GM23338 (cell line): ENCODE results near the gene FOXB2. TPM values are rescaled to one million over a fixed set of nuclear protein-coding genes. Genes with fewer than 3 reads are reported as not detected.

Experiments
- ATAC-seq: fragments of 200-7000 bp; cut with Tn5 transposase; 3 replicates; pipeline ENCODE4 v1.9.1; 2020
- DNase-seq: peaks from one replicate; pipeline ENCODE4 v3.0.0-alpha.2; 2015; ENCODE audit warnings: low spot score
- H2AFZ ChIP-seq: fragments of 200-600 bp; sonication (generic); 2 replicates; pipeline ENCODE4 v1.8.0; 2016; ENCODE audit warnings: antibody characterized with exemption, mild to moderate bottlenecking, moderate library complexity
- H3F3A ChIP-seq: fragments of 200-600 bp; sonication (generic); replicated peaks from 2 replicates; pipeline ENCODE4 v1.8.0; 2017; ENCODE audit warnings: antibody characterized with exemption, mixed run types, low read depth
- H3K27ac ChIP-seq: fragments of 200-600 bp; sonication (generic); 2 replicates; pipeline ENCODE4 v1.6.1; 2016; ENCODE audit warnings: low read depth
- H3K27me3 ChIP-seq: fragments of 200-600 bp; sonication (generic); 2 replicates; pipeline ENCODE4 v1.8.0; 2016; ENCODE audit warnings: mild to moderate bottlenecking, mixed run types, moderate library complexity; ENCODE audit not compliant: insufficient read depth
- H3K36me3 ChIP-seq: fragments of 200-600 bp; sonication (generic); 2 replicates; pipeline ENCODE4 v1.8.0; 2016; ENCODE audit warnings: mild to moderate bottlenecking; ENCODE audit not compliant: insufficient read depth
- H3K4me1 ChIP-seq: fragments of 200-600 bp; sonication (generic); 2 replicates; pipeline ENCODE4 v1.8.0; 2016; ENCODE audit warnings: mild to moderate bottlenecking, moderate library complexity; ENCODE audit not compliant: insufficient read depth
- H3K4me2 ChIP-seq: fragments of 200-600 bp; sonication (generic); 2 replicates; pipeline ENCODE4 v1.7.1; 2017; ENCODE audit warnings: mixed run types
- H3K4me3 ChIP-seq: fragments of 200-600 bp; sonication (generic); 2 replicates; pipeline ENCODE4 v1.6.1; 2016; ENCODE audit warnings: mixed run types
- H3K79me2 ChIP-seq: fragments of 200-600 bp; sonication (generic); replicated peaks from 2 replicates; pipeline ENCODE4 v1.8.0; 2017; ENCODE audit warnings: mild to moderate bottlenecking; ENCODE audit not compliant: insufficient read depth
- H3K9me2 ChIP-seq: fragments of 200-600 bp; sonication (generic); 2 replicates; pipeline ENCODE4 v1.8.0; 2017; ENCODE audit not compliant: insufficient read depth
- H4K20me1 ChIP-seq: fragments of 200-600 bp; sonication (generic); replicated peaks from 2 replicates; pipeline ENCODE4 v1.8.0; 2017; ENCODE audit warnings: mild to moderate bottlenecking; ENCODE audit not compliant: insufficient read depth
- H3K27ac Mint-ChIP-seq: 2 replicates; pipeline ENCODE4 v1.8.0; 2020; ENCODE audit warnings: inconsistent platforms, mild to moderate bottlenecking, moderate library complexity, mixed read lengths
- H3K27me3 Mint-ChIP-seq: 3 replicates; pipeline ENCODE4 v1.8.0; 2022; ENCODE audit warnings: low read depth, mild to moderate bottlenecking, moderate library complexity, mixed read lengths, inconsistent platforms; ENCODE audit not compliant: insufficient read depth, poor library complexity
- H3K36me3 Mint-ChIP-seq: 3 replicates; pipeline ENCODE4 v1.8.0; 2021; ENCODE audit warnings: low read depth, mild to moderate bottlenecking, inconsistent platforms, moderate library complexity, mixed read lengths
- H3K4me1 Mint-ChIP-seq: 3 replicates; pipeline ENCODE4 v1.8.0; 2020; ENCODE audit warnings: mild to moderate bottlenecking, inconsistent platforms, mixed read lengths
- H3K4me3 Mint-ChIP-seq: 3 replicates; pipeline ENCODE4 v1.8.0; 2021; ENCODE audit warnings: moderate library complexity, mild to moderate bottlenecking, inconsistent platforms, mixed read lengths
- H3K9me3 Mint-ChIP-seq: 3 replicates; pipeline ENCODE4 v1.8.0; 2020; ENCODE audit warnings: moderate library complexity, mild to moderate bottlenecking, inconsistent platforms, mixed read lengths
- CREB1 ChIP-seq: fragments of 250-450 bp; sonication (Bioruptor Pico); IDR thresholded peaks from 2 replicates; pipeline ENCODE4 v1.5.0; 2020; ENCODE audit warnings: low read depth, mild to moderate bottlenecking, moderate library complexity
- ETS1 ChIP-seq: IDR thresholded peaks from 2 replicates; pipeline ENCODE4 v1.6.1; 2016; ENCODE audit warnings: antibody characterized with exemption
- EZH2 ChIP-seq: fragments of 200-600 bp; sonication (generic); IDR thresholded peaks from one replicate; pipeline ENCODE4 v1.8.0; 2017; ENCODE audit warnings: antibody characterized with exemption, mild to moderate bottlenecking, low read depth; ENCODE audit not compliant: unreplicated experiment
- EZH2phosphoT487 ChIP-seq: fragments of 200-600 bp; sonication (generic); IDR thresholded peaks from one replicate; pipeline ENCODE4 v1.8.1; 2018; ENCODE audit warnings: antibody characterized with exemption; ENCODE audit not compliant: unreplicated experiment
- POLR2AphosphoS5 ChIP-seq: IDR thresholded peaks from 2 replicates; pipeline ENCODE4 v1.6.1; 2016; ENCODE audit warnings: antibody characterized with exemption, low read depth
- REST ChIP-seq: IDR thresholded peaks from one replicate; pipeline ENCODE4 v1.6.1; 2018; ENCODE audit warnings: antibody characterized with exemption; ENCODE audit not compliant: unreplicated experiment
- STAT1 ChIP-seq: IDR thresholded peaks from one replicate; pipeline ENCODE4 v1.6.1; 2016; ENCODE audit warnings: antibody characterized with exemption; ENCODE audit not compliant: unreplicated experiment
- polyA plus RNA-seq: library from polyadenylated mRNA; unstranded; fragments of >200 nt; fragmentation: Nextera tagmentation; extraction: Ambion mirVana; gene quantifications from 2 replicates; pipeline ENCODE4 v1.2.1, GENCODE V29; 2016
- total RNA-seq: library from RNA; depleted of rRNA; stranded (reverse); fragments of >200 nt; shearing (Covaris generic); gene quantifications from 2 replicates; pipeline ENCODE4 v1.2.3, GENCODE V29; 2014

The FOXB2 gene
- total and polyA plus RNA-seq, 2 experiments from 2014 or later: not detected

DNA sequence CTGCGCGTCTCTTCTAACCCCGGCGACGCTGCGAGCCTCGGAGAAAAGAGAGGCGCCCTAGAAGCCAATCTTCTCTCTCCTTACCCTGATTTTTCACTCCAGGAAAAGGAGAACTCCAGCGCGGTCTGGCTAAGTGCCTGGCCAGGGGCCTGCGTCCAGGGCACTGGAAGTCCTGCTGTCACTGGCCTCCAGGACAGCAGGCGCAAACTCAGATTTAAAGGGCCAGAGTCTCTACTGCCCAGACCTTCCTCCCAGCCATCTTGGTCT, 553 bp upstream of the FOXB2 start:
- DNase-seq: no peak
- Histone ChIP-seq H3K4me2 (peak overlapping the region; percentile 81), H3K9me2 (no peaks in the 10 kb centered on the region), H3F3A (peaks cover 67% of the 10 kb centered on the region), H2AFZ (peak overlapping the region; percentile 98), H3K4me1 (peaks cover 72% of the 10 kb centered on the region), H3K4me3 (peak overlapping the region; percentile 63), H4K20me1 (no peaks in the 10 kb centered on the region; the same call in 1 of the 2 replicates), H3K79me2 (no peaks in the 10 kb centered on the region), H3K36me3 (no peaks in the 10 kb centered on the region), H3K27me3 (peaks cover 100% of the 10 kb centered on the region), H3K27ac (no peak overlapping the region)
- TF ChIP-seq POLR2AphosphoS5: no peak
- peak; percentile 84 for TF ChIP-seq EZH2
- ATAC-seq: peak; percentile 0
- peak overlapping the region; percentile 82 for H3K4me3 Mint-ChIP-seq
- H3K4me1 Mint-ChIP-seq: peaks cover 67% of the 10 kb centered on the region
- H3K27ac Mint-ChIP-seq: no peak overlapping the region
- H3K27me3 Mint-ChIP-seq: peaks cover 99% of the 10 kb centered on the region
- peaks cover 9% of the 10 kb centered on the region for H3K9me3 Mint-ChIP-seq
- peaks cover 5% of the 10 kb centered on the region for H3K36me3 Mint-ChIP-seq

- Histone ChIP-seq H2AFZ (peak overlapping the region; percentile 98), H3K4me3 (peak overlapping the region; percentile 63), H3K36me3 (no peaks in the 10 kb centered on the region), H3K9me2 (no peaks in the 10 kb centered on the region), H3K4me1 (peaks cover 71% of the 10 kb centered on the region), H3K4me2 (peak overlapping the region; percentile 81), H4K20me1 (no peaks in the 10 kb centered on the region; the same call in 1 of the 2 replicates), H3K27ac (no peak overlapping the region), H3K79me2 (no peaks in the 10 kb centered on the region), H3K27me3 (peaks cover 100% of the 10 kb centered on the region), H3F3A (peaks cover 58% of the 10 kb centered on the region)
- Mint-ChIP-seq H3K9me3 (peaks cover 9% of the 10 kb centered on the region), H3K27me3 (peaks cover 97% of the 10 kb centered on the region), H3K27ac (no peak overlapping the region), H3K4me3 (peak overlapping the region; percentile 82), H3K36me3 (peaks cover 5% of the 10 kb centered on the region), H3K4me1 (peaks cover 63% of the 10 kb centered on the region)
- TF ChIP-seq CREB1 (CRISPR knock-in tag): no peak
- peak; percentile 23 for TF ChIP-seq EZH2phosphoT487
- ATAC-seq (no peak), DNase-seq (no peak)
These were observed 514 bp downstream of the FOXB2 start for GRCh38 chr9:77019926-77020412.

GRCh38 chr9:77020413-77021290, 1.2 kb downstream of the FOXB2 start:
- peaks cover 94% of the 10 kb centered on the region for H3K27me3 Mint-ChIP-seq
- TF ChIP-seq CREB1 (CRISPR knock-in tag) (no peak), EZH2 (peak; percentile 99), ETS1 (no peak), REST (no peak), STAT1 (no peak)

More at GRCh38 chr9:77020413-77021290, 1.2 kb downstream of the FOXB2 start:
- peaks cover 71% of the 10 kb centered on the region for H3K4me1 ChIP-seq
- H3K9me3 Mint-ChIP-seq: peaks cover 9% of the 10 kb centered on the region
- peak overlapping the region; percentile 46; the same call in 2 of the 3 replicates for H3K4me3 Mint-ChIP-seq
- H3K9me2 ChIP-seq: no peaks in the 10 kb centered on the region
- peaks cover 5% of the 10 kb centered on the region for H3K36me3 Mint-ChIP-seq
- peak overlapping the region; percentile 47 for H2AFZ ChIP-seq
- H3K4me2 ChIP-seq: peak overlapping the region; percentile 76
- peak overlapping the region; percentile 49 for H3K4me3 ChIP-seq
- H3K36me3 ChIP-seq: no peaks in the 10 kb centered on the region
- H3F3A ChIP-seq: peaks cover 51% of the 10 kb centered on the region
- no peaks in the 10 kb centered on the region for H3K79me2 ChIP-seq
- DNase-seq (peak; percentile 50), ATAC-seq (no peak; the same call in 2 of the 3 replicates)
- H3K27ac ChIP-seq: no peak overlapping the region
- H3K27ac Mint-ChIP-seq: no peak overlapping the region
- H3K4me1 Mint-ChIP-seq: peaks cover 62% of the 10 kb centered on the region
- peaks cover 99% of the 10 kb centered on the region for H3K27me3 ChIP-seq
- H4K20me1 ChIP-seq: no peaks in the 10 kb centered on the region; the same call in 1 of the 2 replicates
